Spleen (tissue), 11 donors: ENCODE measurements around the gene MINK1. TPM values are rescaled to one million over a fixed set of nuclear protein-coding genes. Genes with fewer than 3 reads are reported as not detected.
A peak's percentile ranks its signal among the peaks of the same experiment; 100 is the strongest.

Experiments used
- DNase-seq: peaks from one replicate; pipeline ENCODE4 v3.0.0-alpha.2; 2020
- H3K27ac ChIP-seq, 8 donors: fragments of 200-600 bp; sonication (generic) in 7 of 8; 1 replicate in 4 of 8; 2 replicates in 4 of 8; pipeline versions ENCODE4 v1.5.0 to v1.8.0; 2016 to 2021; ENCODE audit warnings: inconsistent platforms in 4 of 8, mild to moderate bottlenecking in 4 of 8, moderate library complexity in 1 of 8
- H3K27me3 ChIP-seq, 7 donors: fragments of 200-600 bp; sonication (generic) in 6 of 7; replicated peaks in 1 of 7; 1 replicate in 4 of 7; 2 replicates in 3 of 7; pipeline versions ENCODE4 v1.5.0 to v1.8.0; 2016 to 2021; ENCODE audit warnings: inconsistent platforms in 3 of 7, mild to moderate bottlenecking in 1 of 7
- H3K36me3 ChIP-seq, 6 donors: fragments of 200-600 bp; sonication (generic) in 5 of 6; 1 replicate in 4 of 6; 2 replicates in 2 of 6; pipeline versions ENCODE4 v1.5.0 to v1.8.0; 2016 to 2021; ENCODE audit warnings: inconsistent platforms in 2 of 6
- H3K4me1 ChIP-seq, 6 donors: fragments of 200-600 bp; sonication (generic) in 5 of 6; 1 replicate in 3 of 6; 2 replicates in 3 of 6; pipeline versions ENCODE4 v1.5.0 to v1.8.0; 2016 to 2021; ENCODE audit warnings: inconsistent platforms in 3 of 6
- H3K4me3 ChIP-seq, 8 donors: fragments of 200-600 bp; sonication (generic) in 7 of 8; 1 replicate in 4 of 8; 2 replicates in 4 of 8; pipeline versions ENCODE4 v1.5.0 to v1.8.0; 2016 to 2021; ENCODE audit warnings: inconsistent platforms in 4 of 8, mild to moderate bottlenecking in 4 of 8, moderate library complexity in 2 of 8
- H3K9me3 ChIP-seq, 8 donors: fragments of 200-600 bp; sonication (generic) in 7 of 8; 1 replicate in 4 of 8; 2 replicates in 4 of 8; pipeline versions ENCODE4 v1.5.0 to v1.8.0; 2016 to 2021; ENCODE audit warnings: inconsistent platforms in 4 of 8
- POLR2A ChIP-seq, 3 donors: fragments of 450-650 bp; IDR thresholded peaks; one replicate each; pipeline ENCODE4 v1.5.1; 2017; ENCODE audit warnings: antibody characterized with exemption in 3 of 3, mild to moderate bottlenecking in 1 of 3
- POLR2AphosphoS5 ChIP-seq, 3 donors: sonication (generic); formaldehyde crosslinking; IDR thresholded peaks; one replicate each; pipeline ENCODE4 v1.5.1; 2017; ENCODE audit warnings: antibody characterized with exemption in 3 of 3
- WGBS, 5 donors: extraction: QIAGEN DNeasy Blood & Tissue Kit in 3 of 5; methylation state at CpG; one replicate each; pipeline versions ENCODE4 v1.1.5 to v1.1.7; 2013 to 2018; 5-methylcytosine and 5-hydroxymethylcytosine counted together
- intact Hi-C: fragments of 100-400 bp; cut with DNase I; formaldehyde crosslinking; loops from one replicate; pipeline ENCODE4 v1.15.0; 2023; ENCODE audit warnings: low total_unique reads
- polyA plus RNA-seq, 3 donors: library from polyadenylated mRNA; stranded (reverse); fragments of 200-250 nt; gene quantifications; one replicate each; pipeline ENCODE4 v1.2.1, GENCODE V29; 2013
- total RNA-seq, 7 donors: library from RNA; depleted of rRNA in 3 of 7; stranded (reverse); fragments of >200 nt in 3 of 7; fragmentation: NEBNext Ultra II Directional in 4 of 7; extraction: Animal tissue kit (Norgen Biotek cat#: 25700) in 4 of 7; gene quantifications; one replicate each; pipeline versions ENCODE4 v1.1.0 to v1.2.1, GENCODE V29; 2016 to 2021
- TF ChIP-seq, protein P1 (sequence below), 11 experiments: fragments of 200-600 bp in 7 of 11; fragments of 450-650 bp in 4 of 11; sonication (generic) in 4 of 11; IDR thresholded peaks in 8 of 11; conservative IDR thresholded peaks in 3 of 11; 1 replicate in 7 of 11; 2 replicates in 4 of 11; pipeline versions ENCODE4 v1.4.0 to v1.8.0; 2016 to 2021; ENCODE audit warnings: antibody characterized with exemption in 11 of 11, inconsistent platforms in 4 of 11, mild to moderate bottlenecking in 1 of 11
- donor health status: healthy with polysubstance abuse.
- donor health status: DM: no; HTN: no; CAD: no; lungs with moderate emphysema.
- donor health status: DM: no; HTN: no; CAD: no.
- donor health status: Bipolar disorder and iron deficiency.
- donor health status: healthy.
- donor health status: DM: no; HTN: no; CAD: no.
- donor health status: DM: yes; HTN: yes; CAD: no.

The MINK1 gene
- total and polyA plus RNA-seq, 10 donors: 15.9 to 129 (median 80.6) TPM

DNA sequence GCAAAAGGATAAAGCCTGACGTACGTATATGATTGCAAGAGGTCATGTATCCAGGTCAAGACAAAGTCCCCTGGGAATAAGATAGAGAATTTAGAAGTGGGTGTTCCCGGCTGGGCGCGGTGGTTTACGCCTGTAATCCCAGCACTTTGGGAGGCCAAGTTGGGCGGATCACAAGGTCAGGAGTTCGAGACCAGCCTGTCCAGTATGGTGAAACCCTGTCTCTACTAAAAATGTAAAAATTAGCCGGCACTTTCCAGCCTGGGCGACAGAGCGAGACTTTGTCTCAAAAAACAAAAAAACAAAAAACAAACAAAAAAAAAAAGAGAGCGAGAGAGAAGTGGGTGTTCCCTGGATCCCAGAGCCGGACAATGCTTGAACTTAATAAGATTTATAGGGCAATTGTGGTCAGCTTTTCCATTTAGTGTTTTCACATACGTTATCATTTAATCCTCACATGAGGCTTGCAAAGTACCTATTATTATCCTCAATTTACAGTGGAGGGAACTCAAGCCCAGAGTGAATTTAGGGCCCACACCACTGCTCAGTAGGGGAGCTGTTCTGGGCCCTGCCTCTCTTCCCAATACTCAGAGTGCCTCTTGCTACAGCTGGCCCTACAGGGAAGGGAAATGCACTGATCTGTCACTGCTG, 44.9 kb upstream of the MINK1 start:
- Histone ChIP-seq H3K27ac (peak overlapping the region in 2 of 8 donors; percentile 95 to 96), H3K36me3 (no peaks in the 10 kb centered on the region), H3K27me3 (peaks cover 0 to 65% (median 24%) of the 10 kb centered on the region in 7 donors), H3K9me3 (no peaks in the 10 kb centered on the region), H3K4me1 (peaks cover 24 to 64% (median 50%) of the 10 kb centered on the region in 6 donors), H3K4me3 (peak overlapping the region in 3 of 8 donors; percentile 68 to 81 (median 76))
- no peak for DNase-seq
- 74 to 87% (median 83%) methylated on average over 14 of the region's 14 CpGs for WGBS, 5 donors
- intact Hi-C loops: loop anchor here (5.0 to 10.0 kb wide), 2 partner anchors 53 to 99 kb away; partner anchors contain the start of genes CXCL16, MED11 and ZMYND15
- TF ChIP-seq POLR2AphosphoS5 (IDR thresholded peaks at IDR 0.05): no peak
- TF ChIP-seq, protein P1, sequence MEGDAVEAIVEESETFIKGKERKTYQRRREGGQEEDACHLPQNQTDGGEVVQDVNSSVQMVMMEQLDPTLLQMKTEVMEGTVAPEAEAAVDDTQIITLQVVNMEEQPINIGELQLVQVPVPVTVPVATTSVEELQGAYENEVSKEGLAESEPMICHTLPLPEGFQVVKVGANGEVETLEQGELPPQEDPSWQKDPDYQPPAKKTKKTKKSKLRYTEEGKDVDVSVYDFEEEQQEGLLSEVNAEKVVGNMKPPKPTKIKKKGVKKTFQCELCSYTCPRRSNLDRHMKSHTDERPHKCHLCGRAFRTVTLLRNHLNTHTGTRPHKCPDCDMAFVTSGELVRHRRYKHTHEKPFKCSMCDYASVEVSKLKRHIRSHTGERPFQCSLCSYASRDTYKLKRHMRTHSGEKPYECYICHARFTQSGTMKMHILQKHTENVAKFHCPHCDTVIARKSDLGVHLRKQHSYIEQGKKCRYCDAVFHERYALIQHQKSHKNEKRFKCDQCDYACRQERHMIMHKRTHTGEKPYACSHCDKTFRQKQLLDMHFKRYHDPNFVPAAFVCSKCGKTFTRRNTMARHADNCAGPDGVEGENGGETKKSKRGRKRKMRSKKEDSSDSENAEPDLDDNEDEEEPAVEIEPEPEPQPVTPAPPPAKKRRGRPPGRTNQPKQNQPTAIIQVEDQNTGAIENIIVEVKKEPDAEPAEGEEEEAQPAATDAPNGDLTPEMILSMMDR (IDR thresholded peaks at IDR 0.05 in 8 of 11, conservative IDR thresholded peaks at IDR 0.05 in 3 of 11): no peak
- no peak for TF ChIP-seq POLR2A (IDR thresholded peaks at IDR 0.05)

DNA sequence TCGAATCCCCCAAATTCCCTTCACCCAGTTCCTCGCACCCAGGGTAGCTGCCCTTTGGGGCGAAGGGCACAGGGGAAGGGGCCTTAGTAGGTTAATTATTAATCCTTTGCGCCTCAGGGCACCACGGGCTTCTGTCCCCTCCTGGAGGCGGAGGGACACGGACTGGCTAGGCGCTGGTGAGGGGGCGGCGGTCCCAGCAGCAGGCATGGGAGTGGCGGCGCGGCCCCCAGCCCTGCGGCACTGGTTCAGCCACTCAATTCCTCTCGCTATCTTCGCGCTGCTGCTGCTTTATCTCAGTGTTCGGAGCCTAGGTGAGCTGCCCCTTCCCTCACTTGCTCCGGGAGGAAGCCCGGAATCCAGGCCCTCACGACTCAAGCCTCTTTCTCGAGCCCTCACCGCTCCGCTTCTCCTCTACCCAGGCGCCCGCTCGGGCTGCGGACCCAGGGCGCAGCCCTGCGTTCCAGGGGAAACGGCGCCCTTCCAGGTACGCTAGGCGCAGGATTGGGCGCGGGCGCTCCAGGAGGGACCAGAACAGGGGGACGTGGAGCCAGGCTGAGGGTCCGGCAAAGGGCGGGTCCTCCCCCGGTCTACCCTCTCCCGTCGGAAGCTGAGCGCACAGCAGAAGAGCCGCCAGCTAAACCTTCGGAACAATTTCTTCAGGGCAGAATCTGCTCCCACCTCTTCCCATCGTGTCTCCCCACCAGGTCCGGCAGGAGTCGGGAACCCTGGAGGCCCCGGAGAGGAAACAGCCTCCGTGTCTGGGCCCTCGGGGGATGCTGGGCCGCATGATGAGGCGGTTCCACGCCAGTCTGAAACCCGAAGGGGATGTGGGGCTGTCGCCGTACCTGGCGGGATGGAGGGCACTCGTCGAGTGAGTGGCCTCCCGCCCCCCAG, 44.1 kb upstream of the MINK1 start, which contains the start of gene GLTPD2:
TSS of gene GLTPD2 (plus strand) at position 158 of the 894 bp plus-strand sequence. CDS start at position 206, 48 bp downstream.
- H3K36me3 ChIP-seq: no peaks in the 10 kb centered on the region
- DNase-seq: no peak
- intact Hi-C loops: loop anchor here (5.0 to 10.0 kb wide), 2 partner anchors 54 to 98 kb away; partner anchors contain the start of genes CXCL16, MED11 and ZMYND15
- H3K27ac ChIP-seq: peak within 1 kb of the TSS; percentile 92 to 97 (median 94)
- TF ChIP-seq POLR2AphosphoS5 (IDR thresholded peaks at IDR 0.05): no peak
- no peak for TF ChIP-seq POLR2A (IDR thresholded peaks at IDR 0.05)
- TF ChIP-seq, protein P1 (IDR thresholded peaks at IDR 0.05 in 8 of 11, conservative IDR thresholded peaks at IDR 0.05 in 3 of 11): no peak
- WGBS, 5 donors: 29 to 46% (median 35%) methylated on average over 55 to 62 of the region's 62 CpGs
- H3K9me3 ChIP-seq: no peaks in the 10 kb centered on the region
- peaks cover 0 to 58% (median 23%) of the 10 kb centered on the region in 7 donors for H3K27me3 ChIP-seq
- peak within 1 kb of the TSS; percentile 57 to 81 (median 68) for H3K4me3 ChIP-seq
- peaks cover 24 to 64% (median 50%) of the 10 kb centered on the region in 6 donors for H3K4me1 ChIP-seq

DNA sequence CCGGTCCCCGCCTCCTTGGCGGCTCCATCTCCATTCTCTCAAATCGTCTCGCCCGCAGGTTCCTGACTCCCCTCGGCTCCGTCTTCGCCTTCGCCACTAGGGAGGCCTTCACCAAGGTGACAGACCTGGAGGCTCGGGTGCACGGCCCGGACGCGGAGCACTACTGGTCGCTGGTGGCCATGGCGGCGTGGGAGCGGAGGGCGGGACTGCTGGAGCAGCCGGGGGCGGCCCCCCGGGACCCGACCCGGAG, 43.5 kb upstream of the MINK1 start:
- H3K27ac ChIP-seq: peak overlapping the region; percentile 92 to 97 (median 94)
- WGBS, 5 donors: 1 to 3% (median 1%) methylated on average over 10 to 25 of the region's 25 CpGs
- no peak for DNase-seq
- no peak for TF ChIP-seq POLR2A (IDR thresholded peaks at IDR 0.05)
- TF ChIP-seq, protein P1 (IDR thresholded peaks at IDR 0.05 in 8 of 11, conservative IDR thresholded peaks at IDR 0.05 in 3 of 11): no peak
- TF ChIP-seq POLR2AphosphoS5 (IDR thresholded peaks at IDR 0.05): no peak
- H3K36me3 ChIP-seq: no peaks in the 10 kb centered on the region
- H3K9me3 ChIP-seq: no peaks in the 10 kb centered on the region
- peaks cover 0 to 52% (median 23%) of the 10 kb centered on the region in 7 donors for H3K27me3 ChIP-seq
- H3K4me1 ChIP-seq: peaks cover 24 to 64% (median 50%) of the 10 kb centered on the region in 6 donors
- intact Hi-C loops: loop anchor here (5.0 to 10.0 kb wide), 2 partner anchors 55 to 98 kb away; partner anchors contain the start of genes CXCL16, MED11 and ZMYND15
- H3K4me3 ChIP-seq: peak overlapping the region; percentile 57 to 81 (median 68)
